GM23338 (cell line): Measurements from ENCODE around the gene ADGRB2.

Experiments
- EZH2 ChIP-seq: fragments of 200-600 bp; sonication (generic); IDR thresholded peaks from one replicate; pipeline ENCODE4 v1.8.0; 2017; ENCODE audit warnings: antibody characterized with exemption, mild to moderate bottlenecking, low read depth; ENCODE audit not compliant: unreplicated experiment
- JUNB ChIP-seq: IDR thresholded peaks from one replicate; pipeline ENCODE4 v1.6.1; 2016; ENCODE audit warnings: antibody characterized with exemption; ENCODE audit not compliant: unreplicated experiment
- POLR2AphosphoS5 ChIP-seq: IDR thresholded peaks from 2 replicates; pipeline ENCODE4 v1.6.1; 2016; ENCODE audit warnings: antibody characterized with exemption, low read depth
- TF ChIP-seq, protein P1 (sequence below), 2 experiments: fragments of 200-600 bp in 1 of 2; sonication (generic) in 1 of 2; conservative IDR thresholded peaks; 2 replicates each; pipeline versions ENCODE4 v1.5.1 to v1.6.1; 2016 to 2017; ENCODE audit warnings: antibody characterized with exemption in 2 of 2, low read depth in 2 of 2, mild to moderate bottlenecking in 2 of 2, moderate library complexity in 1 of 2

DNA sequence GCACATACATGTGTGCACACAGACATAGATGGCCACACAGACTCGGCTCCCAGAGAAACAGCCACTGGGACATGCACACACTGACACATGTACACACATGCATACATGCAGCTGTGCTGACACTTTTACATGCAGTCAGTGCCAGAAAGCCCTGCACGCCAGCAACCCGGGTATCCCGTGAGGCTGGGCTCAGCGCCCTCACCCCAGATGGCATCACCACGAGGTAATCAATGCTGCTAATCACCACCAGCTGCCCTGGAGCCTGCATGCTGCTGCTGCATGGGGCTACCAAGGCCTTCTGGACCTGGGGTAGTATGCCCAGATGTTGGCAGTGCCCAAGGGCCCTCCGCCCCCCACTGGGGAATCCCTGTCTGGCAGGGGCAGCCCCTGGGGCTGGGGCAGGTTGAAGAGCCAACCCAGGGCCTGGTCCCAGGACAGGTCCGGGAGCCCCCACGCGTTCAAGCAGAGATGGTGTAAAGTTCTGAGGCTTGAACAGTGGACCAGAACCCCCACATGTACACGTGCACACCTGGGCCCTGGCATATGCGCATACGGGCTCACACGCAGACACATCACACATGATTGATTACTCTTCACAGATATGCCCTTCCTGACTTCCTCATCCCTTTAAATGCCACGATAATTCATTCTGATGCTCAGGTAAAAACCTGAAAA is 57.6 kb downstream of the ADGRB2 start:
- TF ChIP-seq, protein P1, sequence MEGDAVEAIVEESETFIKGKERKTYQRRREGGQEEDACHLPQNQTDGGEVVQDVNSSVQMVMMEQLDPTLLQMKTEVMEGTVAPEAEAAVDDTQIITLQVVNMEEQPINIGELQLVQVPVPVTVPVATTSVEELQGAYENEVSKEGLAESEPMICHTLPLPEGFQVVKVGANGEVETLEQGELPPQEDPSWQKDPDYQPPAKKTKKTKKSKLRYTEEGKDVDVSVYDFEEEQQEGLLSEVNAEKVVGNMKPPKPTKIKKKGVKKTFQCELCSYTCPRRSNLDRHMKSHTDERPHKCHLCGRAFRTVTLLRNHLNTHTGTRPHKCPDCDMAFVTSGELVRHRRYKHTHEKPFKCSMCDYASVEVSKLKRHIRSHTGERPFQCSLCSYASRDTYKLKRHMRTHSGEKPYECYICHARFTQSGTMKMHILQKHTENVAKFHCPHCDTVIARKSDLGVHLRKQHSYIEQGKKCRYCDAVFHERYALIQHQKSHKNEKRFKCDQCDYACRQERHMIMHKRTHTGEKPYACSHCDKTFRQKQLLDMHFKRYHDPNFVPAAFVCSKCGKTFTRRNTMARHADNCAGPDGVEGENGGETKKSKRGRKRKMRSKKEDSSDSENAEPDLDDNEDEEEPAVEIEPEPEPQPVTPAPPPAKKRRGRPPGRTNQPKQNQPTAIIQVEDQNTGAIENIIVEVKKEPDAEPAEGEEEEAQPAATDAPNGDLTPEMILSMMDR (conservative IDR thresholded peaks at IDR 0.05; ENCODE audit: low read depth in 2 of 2), result no peak
- TF ChIP-seq EZH2 (no peak), POLR2AphosphoS5 (no peak), JUNB (no peak)
